ELF-1 (cell line): ENCODE measurements around the gene RAB40AL.
A peak's percentile ranks its signal among the peaks of the same experiment; 100 is the strongest.
"Not testable (repeated sequence)": the region's sequence is repeated elsewhere in the genome, so short reads cannot be mapped to it uniquely, and the experiment has no call there.

Source experiments
- DNase-seq: peaks from one replicate; pipeline ENCODE4 v3.0.0-alpha.2; 2016; ENCODE audit warnings: low read depth, low spot score

Gene RAB40AL, protein sequence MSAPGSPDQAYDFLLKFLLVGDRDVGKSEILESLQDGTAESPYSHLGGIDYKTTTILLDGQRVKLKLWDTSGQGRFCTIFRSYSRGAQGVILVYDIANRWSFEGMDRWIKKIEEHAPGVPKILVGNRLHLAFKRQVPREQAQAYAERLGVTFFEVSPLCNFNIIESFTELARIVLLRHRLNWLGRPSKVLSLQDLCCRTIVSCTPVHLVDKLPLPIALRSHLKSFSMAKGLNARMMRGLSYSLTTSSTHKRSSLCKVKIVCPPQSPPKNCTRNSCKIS

DNA sequence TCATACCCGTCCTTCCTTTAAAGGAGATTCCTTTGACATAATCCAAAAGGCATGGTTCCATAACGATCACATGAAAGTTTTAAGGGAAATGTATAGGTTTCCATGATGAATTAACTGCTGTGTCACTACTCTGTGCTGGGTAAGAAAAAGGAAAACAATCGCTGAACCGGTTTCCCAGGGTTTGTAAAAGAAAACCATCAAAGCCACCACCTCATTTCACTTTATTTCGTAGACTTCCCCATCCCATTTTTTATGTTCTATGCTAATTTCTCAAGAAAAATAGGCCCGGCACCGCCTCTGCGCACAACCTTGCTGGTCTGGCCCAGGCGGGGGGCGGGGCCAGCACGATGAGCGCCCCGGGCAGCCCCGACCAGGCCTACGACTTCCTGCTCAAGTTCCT is at the start of gene RAB40AL:
Gene RAB40AL, plus strand, starts transcription at position 301 of the 400 bp plus-strand sequence. Its CDS starts 47 bp downstream, at position 348.
- not testable (repeated sequence) for DNase-seq

DNA sequence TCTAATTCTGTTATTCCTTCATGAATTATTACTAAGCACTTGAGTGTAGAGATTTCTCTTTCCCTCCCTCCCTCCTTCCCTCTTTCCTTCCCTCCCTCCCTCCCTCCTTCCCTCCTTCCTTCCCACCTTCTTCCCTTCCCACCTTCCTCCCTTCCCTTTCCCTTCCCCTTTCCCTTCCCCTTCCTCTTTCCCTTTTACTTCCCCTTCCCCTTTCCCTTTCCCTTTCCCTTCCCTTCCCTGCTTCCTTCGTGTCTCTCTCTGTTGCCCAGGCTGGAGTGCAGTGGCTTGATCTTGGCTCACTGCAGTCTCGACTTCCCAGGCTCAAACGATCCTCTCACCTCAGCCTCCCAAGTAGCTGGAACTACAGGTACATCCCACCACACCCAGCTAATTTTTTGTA is 49.4 kb upstream of the RAB40AL start:
- DNase-seq = no peak

DNA sequence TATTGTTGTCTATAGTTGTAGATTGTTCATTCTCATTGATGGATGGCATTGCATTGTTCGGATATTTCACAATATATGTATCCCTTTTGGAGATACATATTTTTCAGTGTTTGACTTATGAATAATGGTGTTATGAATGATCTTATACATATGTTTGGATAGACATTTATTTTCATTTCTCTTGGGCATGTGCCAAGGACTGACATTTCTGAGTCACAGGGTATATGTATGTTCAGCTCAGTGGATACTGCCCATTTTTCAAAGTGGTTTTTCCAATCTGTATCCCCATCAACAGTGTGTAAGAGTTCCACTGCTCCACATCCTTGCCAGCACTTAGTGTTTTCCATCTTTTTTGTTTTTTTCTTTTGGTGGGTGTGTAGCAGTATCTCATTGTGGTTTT is 45.0 kb upstream of the RAB40AL start:
- no peak for DNase-seq

DNA sequence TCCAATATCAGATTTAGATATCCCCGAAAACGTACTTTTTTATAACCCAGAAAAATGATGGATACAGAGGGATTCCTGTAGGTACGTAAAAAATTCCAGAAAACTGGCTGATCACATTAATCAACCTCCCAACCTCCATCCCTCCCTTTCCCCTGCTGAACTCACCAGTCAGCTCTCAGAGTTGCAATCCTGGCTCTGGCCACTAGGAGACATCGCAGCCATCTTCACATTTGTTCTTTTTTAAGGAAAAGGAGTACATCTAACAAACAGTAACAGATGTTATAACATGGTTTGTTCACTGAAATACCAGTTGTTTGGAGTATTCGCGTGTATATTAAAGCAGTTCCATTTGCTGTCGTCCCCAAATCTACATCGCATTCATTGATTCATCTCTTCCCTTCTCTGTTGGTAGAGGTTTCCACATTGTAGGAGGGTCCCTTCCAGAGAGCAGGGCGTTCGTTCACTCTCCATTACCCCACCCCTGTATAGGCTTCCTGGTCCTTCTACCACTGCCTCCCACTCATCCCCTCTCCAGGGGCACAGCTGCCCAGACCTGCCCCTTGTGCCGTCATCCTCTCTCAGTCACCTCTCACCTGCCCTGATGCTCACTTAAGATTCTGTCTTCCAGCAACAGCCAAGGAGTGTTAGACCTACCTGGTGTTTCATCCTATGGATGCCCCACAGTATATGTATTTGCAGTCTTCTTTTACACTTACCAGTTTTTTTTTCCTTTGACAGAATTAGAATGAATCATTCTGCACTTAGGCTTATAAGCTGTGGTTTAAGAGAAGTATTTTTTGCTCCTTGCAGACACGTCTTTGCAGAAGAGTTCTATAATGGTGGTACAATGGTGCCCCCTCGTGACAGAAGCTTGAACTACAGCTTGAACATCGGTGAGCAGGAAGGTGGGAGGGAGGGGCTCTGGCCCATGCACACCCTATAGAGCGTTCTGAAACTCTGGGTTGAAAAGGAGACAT is 36.8 kb upstream of the RAB40AL start:
- peak; percentile 88 for DNase-seq

DNA sequence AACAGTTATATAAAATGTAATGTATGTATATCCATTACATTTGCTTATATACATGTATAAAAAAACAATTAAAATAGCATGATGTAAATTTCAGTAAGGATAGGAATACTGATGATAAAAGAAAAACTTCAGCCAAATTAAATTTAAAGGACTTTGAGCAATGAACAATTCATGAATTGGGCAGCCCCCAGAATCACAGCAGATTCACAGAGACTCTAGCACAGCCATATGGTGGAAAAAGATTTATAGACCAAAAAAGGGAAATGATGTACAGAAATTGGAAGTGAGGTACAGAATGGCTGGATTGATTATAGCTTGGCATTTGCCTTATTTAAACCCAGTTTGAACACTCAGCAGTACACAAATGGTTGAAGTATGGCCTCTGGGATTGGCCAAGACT is 34.7 kb upstream of the RAB40AL start:
- no peak for DNase-seq

DNA sequence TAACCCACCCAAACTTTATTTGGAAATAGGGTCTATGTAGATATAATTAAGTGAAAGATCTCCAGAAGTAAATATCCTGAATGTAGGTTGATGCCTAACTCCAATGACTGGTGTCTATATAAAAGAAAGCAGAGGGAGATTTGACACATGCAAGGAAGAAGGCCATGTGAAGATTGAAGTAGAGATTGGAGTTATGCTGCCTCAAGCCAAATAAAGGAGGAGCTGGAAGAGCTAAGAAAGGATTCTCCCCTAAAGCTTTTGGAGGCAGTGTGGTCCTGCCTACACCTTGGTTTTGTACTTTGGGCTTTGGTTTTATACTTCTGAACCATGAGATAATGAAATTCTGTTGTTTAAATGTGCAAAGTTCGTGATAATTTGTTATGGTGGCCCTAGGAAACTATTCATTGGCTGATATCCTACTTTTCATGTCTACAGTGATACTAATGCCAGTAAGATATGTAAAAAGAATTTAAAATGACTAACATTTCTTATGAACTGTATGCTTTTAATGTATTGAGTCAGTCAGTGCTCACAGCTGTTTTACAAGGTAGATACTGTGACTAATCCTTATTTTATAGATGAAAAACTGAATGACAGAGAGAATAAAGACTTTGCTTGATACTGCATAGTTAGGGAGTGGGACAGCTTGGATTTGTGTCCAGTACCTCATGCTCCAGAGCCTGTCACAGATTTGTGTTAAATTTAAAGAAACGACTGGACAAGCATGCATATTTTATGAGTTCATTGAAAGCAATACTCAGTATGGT is 5.9 kb upstream of the RAB40AL start:
- DNase-seq = no peak

DNA sequence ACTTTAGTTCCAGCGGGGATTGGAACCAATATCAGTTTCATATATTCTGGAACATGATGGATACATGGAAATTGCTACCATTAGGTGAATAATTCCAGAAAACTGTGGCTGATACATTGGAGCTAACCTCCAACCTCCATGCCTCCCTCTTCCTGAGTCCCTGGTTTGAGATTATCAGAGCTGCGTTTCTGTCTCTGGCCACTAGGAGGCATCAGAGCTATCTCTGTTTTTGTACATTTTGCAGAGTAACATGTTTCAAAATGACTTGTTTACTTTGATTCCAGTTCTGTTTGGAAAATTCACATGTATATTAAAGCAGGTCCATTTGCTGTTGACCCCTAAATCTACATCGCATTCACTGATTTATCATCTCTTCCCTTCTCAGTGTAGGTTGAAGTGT is 2.4 kb upstream of the RAB40AL start:
- peak; percentile 34 for DNase-seq

DNA sequence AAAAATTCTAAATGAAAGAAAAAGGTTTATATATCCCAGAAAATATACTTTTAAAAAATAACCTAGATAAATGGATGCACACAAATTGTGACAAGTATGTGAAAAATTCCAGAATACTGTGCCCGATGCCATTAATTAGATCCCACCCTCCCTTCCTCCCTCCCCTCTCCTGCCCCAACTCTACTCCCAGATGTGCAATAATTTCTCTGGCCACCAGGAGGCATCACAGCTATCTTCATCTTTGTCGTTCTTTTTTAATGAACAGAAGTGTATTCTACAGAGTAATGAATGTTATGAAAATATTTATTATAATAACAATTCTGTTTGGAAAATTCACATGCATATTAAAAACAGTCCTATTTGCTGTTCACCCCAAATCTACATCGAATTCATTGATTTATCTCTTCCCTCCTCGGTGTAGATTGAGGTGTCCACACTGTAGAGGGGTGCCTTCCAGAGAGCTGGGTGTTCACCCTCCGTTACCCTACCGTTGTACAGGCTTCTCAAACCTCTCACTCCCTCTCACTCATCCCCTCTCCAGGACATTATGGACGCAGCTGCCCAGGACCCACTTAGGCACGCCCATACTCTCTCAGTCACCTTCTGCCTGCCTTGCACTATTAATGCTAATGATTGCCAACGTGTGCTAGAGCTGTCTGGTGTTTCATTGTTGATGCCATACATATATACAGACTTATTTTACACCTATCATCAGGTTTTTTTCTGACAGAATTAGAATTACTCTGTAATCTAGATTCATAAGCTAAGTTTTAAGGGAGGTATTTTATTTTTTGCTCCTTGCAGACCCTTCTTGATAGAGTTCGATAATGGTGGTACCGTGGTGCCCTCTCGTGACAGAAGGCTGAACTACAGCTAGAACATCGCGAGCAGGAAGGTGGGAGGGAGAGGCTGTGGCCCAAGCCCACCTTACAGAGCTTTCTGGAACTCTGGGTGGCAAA is 14.1 kb downstream of the RAB40AL start:
- DNase-seq = peak; percentile 92

DNA sequence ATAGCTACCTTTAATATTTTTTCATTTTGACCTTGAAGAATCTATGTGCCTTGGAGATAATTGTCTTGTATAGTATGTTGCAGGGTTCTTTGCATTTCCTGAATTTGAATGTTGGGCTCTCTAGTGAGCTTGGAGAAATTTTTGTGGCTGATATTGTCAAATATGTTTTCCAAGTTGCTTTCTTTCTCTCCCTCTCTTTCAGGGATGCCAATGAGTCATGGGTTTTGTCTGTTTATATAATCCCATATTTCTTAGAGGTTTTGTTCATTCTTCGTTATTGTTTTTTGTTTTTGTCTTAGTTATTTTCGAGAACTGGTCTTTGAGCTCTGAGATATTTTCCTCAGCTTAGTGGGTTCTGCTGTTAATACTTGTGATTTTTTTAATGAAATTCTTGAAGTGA is 20.7 kb downstream of the RAB40AL start:
- DNase-seq = no peak

DNA sequence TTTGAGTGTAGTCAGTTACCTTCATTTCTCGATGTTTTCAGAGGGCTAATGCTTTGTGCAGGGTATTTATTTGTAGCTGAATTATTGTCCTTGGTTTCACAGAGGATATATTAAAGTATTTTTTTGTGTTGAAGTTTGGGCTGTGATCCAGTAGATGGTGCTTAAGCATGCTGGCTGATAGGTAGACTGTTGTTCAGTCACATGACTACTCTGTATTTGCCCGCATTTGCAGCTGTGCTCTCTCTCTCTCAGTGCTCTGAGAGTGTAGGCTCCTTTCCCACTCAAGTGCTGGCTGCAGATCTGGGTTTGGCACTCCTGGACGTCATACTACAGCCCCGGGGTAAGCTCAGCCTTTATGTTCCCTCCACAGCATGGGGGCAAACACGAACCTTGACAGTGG is 21.7 kb downstream of the RAB40AL start:
- no peak for DNase-seq

DNA sequence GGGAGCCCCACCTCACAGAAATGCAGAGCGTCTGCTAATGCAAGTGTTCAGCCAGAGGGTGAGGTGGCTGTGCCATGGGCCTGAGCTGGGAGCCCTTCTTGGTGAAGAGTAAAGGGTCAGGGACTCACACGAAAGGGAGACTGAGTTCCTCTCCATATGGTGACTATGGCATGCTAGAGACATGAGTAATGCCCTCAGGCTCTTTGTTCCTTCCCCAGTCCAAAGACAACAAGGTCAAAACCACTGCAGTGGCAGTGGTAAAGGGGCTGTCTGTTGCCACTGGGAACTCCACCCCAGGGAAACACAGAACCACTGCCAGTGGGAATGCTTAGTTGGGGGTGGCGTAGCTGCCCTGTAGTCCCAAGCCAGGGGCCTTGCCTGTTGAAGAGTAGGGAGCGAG is 22.4 kb downstream of the RAB40AL start:
- peak; percentile 27 for DNase-seq

DNA sequence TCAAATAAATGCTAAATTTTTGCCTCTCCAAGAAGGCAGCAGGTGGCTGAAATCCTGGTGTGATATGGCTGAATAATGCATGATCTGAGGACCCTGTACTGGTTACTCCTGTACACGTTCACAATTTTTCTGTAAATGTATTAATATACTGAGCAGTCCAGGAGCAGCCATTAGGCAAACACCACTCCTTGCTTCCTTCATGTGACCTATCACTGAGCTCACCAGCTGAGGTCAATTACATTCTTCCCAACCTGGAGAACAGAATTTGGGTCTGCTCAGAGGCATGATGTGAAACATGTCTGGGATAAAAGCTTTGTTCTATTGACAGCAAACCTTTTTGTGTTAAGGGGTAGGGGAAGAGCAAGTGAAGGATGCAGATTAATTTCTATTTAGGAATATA is 26.9 kb downstream of the RAB40AL start:
- no peak for DNase-seq

DNA sequence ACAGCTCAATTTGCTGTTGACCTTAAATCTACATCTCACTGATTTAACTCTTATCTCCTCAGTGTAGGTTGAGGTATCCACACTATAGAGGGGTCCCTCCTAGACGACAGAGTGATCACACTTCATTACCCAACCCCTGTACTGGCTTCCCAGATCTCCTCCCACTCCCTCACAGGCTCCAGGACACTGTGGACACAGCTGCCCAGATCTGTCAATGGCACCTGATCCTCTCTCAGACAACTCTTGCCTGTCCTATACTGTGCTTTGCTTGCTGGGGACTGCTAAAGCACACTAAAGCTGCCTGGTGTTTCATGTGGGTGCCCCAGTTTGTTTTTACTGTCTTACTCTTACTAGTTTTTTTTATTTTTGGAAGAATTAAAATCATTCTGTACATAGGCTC is 27.9 kb downstream of the RAB40AL start:
- no peak for DNase-seq

DNA sequence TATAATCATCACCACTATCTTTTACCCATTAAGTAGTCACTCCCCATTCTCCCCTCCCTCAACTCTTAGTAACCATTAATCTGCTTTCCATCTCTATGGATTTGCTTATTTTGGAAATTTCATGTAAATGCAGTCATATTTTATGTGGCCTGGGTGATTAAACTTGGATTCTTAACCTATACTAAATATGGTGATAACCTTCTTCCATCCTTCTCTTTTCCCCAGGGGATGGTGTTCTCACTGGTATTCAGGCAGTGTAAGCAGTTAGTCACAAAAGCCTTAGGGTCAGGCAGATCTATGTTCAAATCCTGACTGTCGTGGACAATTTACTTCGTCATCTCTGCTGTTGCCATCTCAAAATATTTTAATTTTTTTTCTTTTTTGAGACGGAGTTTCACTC is 29.6 kb downstream of the RAB40AL start:
- no peak for DNase-seq

DNA sequence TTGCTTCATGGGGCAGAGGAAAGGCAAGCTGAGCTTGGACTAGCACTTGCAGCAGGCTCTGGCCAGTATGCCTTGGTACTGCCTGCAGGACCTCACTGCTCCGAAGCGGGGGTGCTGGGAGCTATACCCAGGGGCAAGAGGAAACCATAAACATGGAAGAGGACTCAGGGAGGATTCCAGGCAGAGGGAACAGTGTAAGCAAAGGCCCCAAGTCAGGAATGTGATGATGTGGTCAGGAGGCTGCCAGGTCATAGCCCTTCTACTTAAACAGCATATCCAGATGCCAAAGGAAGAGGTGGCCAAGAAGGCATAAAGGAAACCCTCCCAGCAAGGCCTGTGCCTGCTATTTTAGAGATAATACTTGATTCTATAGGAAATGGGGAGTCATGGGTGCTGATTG is 31.1 kb downstream of the RAB40AL start:
- peak; percentile 32 for DNase-seq

DNA sequence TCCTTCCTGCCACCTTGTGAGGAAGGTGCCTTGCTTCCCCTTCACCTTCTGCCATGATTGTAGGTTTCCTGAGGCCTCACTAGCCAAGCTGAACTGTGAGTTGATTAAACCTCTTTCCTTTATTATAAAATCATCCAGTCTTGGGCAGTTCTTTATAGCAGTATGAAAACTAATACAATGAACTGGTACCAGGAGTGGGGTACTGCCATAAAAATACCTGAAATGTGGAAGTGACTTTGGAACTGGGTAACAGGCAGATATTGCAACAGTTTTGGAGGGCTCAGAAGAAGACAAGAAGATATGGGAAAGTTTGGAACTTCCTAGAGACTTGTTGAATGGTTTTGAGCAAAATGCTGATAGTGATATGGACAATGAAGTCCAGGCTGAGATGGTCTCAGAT is 34.5 kb downstream of the RAB40AL start:
- DNase-seq = not testable (repeated sequence)

DNA sequence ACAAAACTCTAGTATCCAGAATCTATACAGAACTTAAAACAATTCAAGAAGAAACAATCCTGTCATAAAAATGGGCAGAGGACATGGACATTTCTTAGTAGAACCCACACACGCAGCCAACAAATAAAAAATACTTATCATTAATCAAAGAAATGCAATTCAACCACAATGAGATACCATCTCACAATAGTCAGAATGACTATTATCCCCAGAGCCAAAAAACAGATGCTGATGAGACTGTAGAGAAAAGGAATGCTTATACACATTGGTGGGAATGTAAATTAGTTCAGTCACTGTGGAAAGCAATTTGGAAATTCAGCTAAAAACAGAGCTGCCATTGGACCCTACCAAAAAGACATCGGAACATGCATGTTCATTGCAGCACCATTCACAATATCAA is 37.9 kb downstream of the RAB40AL start:
- no peak for DNase-seq

DNA sequence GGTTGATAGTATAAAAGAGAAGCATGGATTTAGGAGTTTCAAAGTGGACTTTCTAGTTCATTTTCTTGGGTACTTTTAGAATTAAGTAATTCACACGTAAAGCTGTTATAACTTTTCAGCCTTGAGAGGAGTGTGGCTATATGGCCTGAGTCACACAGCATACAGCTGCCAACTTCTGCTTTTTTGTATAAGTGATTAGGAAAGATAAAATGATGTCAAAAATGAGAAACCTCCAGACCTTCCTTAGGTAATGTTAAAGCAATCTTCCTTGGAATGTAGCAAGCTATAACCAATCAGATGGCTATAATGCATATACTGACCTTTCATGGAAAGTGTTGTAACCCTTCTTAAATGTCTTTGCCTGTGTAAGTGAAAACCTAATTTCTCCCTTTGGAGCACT is 39.2 kb downstream of the RAB40AL start:
- no peak for DNase-seq

DNA sequence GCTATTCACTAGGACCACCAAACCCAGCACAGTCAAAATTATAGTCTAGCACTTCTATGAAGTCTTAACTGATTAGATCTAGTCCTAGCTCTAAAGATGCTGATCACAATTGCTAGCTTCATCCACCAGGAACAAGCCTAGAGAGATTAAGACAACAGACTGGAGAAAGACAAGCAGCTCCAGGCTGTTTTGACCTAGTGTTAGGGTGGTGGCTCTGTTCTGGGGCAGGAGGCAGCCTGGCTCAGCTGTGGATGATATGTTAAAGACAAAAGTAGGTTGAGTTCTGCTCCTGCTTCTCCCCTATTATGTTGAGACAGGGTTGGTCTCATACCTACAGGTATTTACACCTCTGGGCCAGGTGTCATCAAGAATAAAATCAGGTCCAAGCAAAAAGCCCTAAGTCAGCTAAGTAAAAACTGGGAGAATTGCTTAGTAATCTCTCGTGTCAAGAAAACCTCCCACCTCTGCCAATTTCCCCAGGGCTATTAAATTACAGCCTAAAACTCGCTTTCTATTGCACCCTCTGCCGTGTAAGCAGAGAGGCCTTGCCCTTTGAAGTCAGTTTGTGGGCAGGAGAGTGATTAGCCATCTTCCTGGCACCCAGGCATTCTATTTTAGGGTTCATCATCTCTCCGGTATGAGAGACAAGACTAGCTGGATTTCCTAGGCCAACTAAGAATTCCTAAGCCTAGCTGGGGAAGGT is 39.9 kb downstream of the RAB40AL start:
- peak; percentile 33 for DNase-seq

DNA sequence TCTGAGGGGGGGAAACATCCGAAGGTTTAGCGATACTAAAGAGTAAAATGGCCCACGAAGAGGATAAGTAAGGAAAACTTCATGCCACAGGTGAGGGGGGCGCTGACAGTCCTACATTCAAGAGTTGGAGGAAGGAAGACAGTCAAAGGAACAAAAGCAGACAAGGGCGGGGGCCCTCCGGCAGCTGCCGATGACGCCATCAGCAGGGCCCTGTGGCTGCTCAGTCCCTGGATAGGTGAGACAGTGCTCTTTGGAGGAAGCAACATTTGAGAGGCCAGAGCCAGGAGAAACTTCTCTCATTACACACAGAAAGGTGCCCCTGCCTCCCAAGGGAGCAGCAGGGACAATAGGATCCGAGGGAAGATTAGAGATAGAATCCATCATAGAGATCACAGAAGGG is 41.5 kb downstream of the RAB40AL start:
- no peak for DNase-seq
